Nephron (organoid): Measurements from ENCODE around the gene SH3BP4.

ENCODE experiments used
- H3K27ac Mint-ChIP-seq, 3 experiments: 2 replicates each; pipeline ENCODE4 v1.8.0; 2020; ENCODE audit warnings: mixed read lengths in 3 of 3, mild to moderate bottlenecking in 2 of 3, moderate library complexity in 1 of 3
- H3K27me3 Mint-ChIP-seq: 2 replicates; pipeline ENCODE4 v1.8.0; 2021; ENCODE audit warnings: low read depth, mild to moderate bottlenecking, moderate library complexity, mixed read lengths
- H3K36me3 Mint-ChIP-seq: 2 replicates; pipeline ENCODE4 v1.8.0; 2020; ENCODE audit warnings: low read depth, mixed read lengths
- H3K4me1 Mint-ChIP-seq: 2 replicates; pipeline ENCODE4 v1.8.0; 2020; ENCODE audit warnings: mixed read lengths
- H3K4me3 Mint-ChIP-seq, 3 experiments: 2 replicates each; pipeline ENCODE4 v1.8.0; 2020; ENCODE audit warnings: mild to moderate bottlenecking in 3 of 3, mixed read lengths in 3 of 3, moderate library complexity in 2 of 3
- H3K9me3 Mint-ChIP-seq: 2 replicates; pipeline ENCODE4 v1.8.0; 2020; ENCODE audit warnings: mixed read lengths
- TF ChIP-seq, protein P1 (sequence below), 3 experiments: fragments of 200-600 bp; sonication (generic); IDR thresholded peaks; one replicate each; pipeline ENCODE4 v1.5.0; 2021; ENCODE audit warnings: antibody characterized with exemption in 3 of 3; ENCODE audit not compliant: unreplicated experiment in 3 of 3

The SH3BP4 gene

GRCh38 chr2:235045973-235046343, 94.1 kb downstream of the SH3BP4 start:
- H3K4me1 Mint-ChIP-seq, result peaks cover 14% of the 10 kb centered on the region
- peaks cover 3% of the 10 kb centered on the region for H3K27me3 Mint-ChIP-seq
- H3K27ac Mint-ChIP-seq, result peak overlapping the region in 1 of 3 experiments; percentile 15
- no peaks in the 10 kb centered on the region for H3K9me3 Mint-ChIP-seq
- TF ChIP-seq, protein P1, sequence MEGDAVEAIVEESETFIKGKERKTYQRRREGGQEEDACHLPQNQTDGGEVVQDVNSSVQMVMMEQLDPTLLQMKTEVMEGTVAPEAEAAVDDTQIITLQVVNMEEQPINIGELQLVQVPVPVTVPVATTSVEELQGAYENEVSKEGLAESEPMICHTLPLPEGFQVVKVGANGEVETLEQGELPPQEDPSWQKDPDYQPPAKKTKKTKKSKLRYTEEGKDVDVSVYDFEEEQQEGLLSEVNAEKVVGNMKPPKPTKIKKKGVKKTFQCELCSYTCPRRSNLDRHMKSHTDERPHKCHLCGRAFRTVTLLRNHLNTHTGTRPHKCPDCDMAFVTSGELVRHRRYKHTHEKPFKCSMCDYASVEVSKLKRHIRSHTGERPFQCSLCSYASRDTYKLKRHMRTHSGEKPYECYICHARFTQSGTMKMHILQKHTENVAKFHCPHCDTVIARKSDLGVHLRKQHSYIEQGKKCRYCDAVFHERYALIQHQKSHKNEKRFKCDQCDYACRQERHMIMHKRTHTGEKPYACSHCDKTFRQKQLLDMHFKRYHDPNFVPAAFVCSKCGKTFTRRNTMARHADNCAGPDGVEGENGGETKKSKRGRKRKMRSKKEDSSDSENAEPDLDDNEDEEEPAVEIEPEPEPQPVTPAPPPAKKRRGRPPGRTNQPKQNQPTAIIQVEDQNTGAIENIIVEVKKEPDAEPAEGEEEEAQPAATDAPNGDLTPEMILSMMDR (IDR thresholded peaks at IDR 0.05; ENCODE audit: unreplicated experiment in 3 of 3), result no peak
- H3K4me3 Mint-ChIP-seq, result no peak overlapping the region
- peaks cover 56% of the 10 kb centered on the region for H3K36me3 Mint-ChIP-seq

GRCh38 chr2:235046589-235046988, 94.8 kb downstream of the SH3BP4 start:
- no peak overlapping the region for H3K4me3 Mint-ChIP-seq
- H3K36me3 Mint-ChIP-seq, result peaks cover 52% of the 10 kb centered on the region
- no peak overlapping the region for H3K27ac Mint-ChIP-seq
- no peaks in the 10 kb centered on the region for H3K9me3 Mint-ChIP-seq
- H3K4me1 Mint-ChIP-seq, result peaks cover 20% of the 10 kb centered on the region
- H3K27me3 Mint-ChIP-seq, result peaks cover 3% of the 10 kb centered on the region
- TF ChIP-seq, protein P1 (IDR thresholded peaks at IDR 0.05; ENCODE audit: unreplicated experiment in 3 of 3), result no peak

DNA sequence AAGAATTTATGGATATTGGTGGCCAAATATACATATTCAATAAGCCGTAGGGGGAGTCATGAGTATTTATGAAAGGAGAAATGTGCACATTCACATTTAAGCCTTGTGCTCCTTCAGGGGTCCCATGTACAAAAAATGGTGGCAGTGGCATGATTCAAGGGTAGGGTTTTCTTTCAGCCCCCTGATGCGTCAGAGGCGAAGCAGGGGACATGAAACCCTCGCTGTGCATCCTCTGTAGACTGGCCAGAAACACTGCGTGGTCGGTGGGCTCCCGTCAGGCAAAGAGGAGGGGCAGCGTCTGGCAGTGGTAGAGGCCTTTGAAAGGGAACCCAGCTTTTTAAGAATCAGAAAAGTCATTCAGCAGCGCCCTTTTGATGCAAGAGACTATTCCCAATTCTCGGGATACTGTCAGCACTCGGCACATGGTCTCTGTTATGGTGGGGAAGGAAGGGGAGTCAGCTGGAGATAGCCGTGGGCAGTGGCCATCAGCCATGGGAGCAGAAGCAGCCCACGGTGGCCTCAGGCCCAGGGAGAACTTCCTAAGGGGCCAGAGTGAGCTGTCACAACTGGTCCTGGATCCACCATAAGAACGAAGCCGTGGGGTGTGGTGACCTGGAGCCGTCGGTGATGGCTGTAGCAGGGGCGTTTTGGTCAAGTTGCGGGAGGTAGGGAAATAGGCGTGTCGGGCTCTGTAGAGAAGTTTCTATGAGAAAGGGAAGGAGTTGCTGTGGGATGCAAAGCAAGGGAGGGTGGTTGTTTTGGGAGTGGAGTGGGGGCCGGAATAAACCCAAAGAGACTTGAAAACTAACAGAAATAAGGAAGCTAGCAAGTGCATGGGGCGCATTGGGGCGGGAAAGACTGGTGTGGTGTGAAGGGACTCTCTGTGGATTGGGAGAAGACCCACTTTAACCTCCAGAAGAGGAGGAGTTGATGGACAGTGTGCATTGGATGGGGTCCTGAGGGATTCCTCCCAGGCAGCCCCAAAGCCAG, 95.6 kb downstream of the SH3BP4 start:
- Mint-ChIP-seq H3K4me1 (peaks cover 27% of the 10 kb centered on the region), H3K36me3 (peaks cover 51% of the 10 kb centered on the region), H3K27me3 (peaks cover 3% of the 10 kb centered on the region), H3K9me3 (no peaks in the 10 kb centered on the region), H3K4me3 (no peak overlapping the region), H3K27ac (no peak overlapping the region)
- TF ChIP-seq, protein P1 (IDR thresholded peaks at IDR 0.05; ENCODE audit: unreplicated experiment in 3 of 3), result no peak

DNA sequence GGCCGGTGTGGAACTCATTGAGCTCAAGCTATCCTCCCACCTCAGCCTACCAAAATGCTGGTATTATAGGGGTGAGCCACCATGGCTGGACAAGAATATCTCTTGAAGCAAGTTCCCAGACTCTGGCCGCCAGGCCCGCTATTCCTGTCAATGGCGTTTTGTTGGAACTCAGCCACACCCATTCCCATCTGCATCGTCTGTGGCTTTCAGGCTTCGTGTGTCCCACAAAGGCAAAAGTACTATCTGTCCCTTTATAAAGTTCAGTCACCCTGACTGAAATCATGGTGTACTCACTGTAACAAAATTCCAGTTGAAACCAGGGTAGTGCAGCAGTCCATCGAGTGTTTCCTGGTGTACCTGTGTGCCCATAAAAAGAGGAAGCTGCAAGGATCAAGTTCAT, 96.7 kb downstream of the SH3BP4 start:
- Mint-ChIP-seq H3K4me1 (peaks cover 31% of the 10 kb centered on the region), H3K36me3 (peaks cover 52% of the 10 kb centered on the region), H3K9me3 (no peaks in the 10 kb centered on the region), H3K27ac (no peak overlapping the region), H3K27me3 (peaks cover 3% of the 10 kb centered on the region), H3K4me3 (no peak overlapping the region)
- TF ChIP-seq, protein P1 (IDR thresholded peaks at IDR 0.05; ENCODE audit: unreplicated experiment in 3 of 3), result no peak

DNA sequence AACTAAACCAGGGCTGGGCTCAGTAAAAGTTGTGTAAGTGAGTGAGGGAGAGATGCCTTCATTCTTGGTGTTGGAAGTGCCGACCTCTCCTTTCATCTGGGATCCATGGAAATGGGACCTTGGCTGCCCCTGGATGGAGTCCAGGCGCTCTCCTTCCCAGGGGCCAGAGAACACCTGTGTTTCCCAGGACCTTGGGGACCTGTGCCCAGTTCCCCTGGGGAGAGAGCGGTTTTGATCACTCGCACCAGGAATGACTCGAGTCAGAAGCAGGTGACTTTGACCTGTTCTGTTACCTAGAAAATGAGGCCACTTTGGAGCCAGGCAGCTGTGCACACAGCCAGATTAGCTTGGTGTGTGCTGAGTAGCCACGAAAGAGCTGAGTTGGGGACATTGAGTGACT, 97.3 kb downstream of the SH3BP4 start:
- Mint-ChIP-seq H3K27me3 (peaks cover 3% of the 10 kb centered on the region), H3K9me3 (no peaks in the 10 kb centered on the region), H3K27ac (no peak overlapping the region), H3K4me3 (no peak overlapping the region), H3K36me3 (peaks cover 50% of the 10 kb centered on the region), H3K4me1 (peaks cover 32% of the 10 kb centered on the region)
- TF ChIP-seq, protein P1 (IDR thresholded peaks at IDR 0.05; ENCODE audit: unreplicated experiment in 3 of 3), result no peak
